Measurements from ENCODE around the gene KIF24.
"Not testable (repeated sequence)": the region's sequence is repeated elsewhere in the genome, so short reads cannot be mapped to it uniquely, and the experiment has no call there.

Gene KIF24

DNA sequence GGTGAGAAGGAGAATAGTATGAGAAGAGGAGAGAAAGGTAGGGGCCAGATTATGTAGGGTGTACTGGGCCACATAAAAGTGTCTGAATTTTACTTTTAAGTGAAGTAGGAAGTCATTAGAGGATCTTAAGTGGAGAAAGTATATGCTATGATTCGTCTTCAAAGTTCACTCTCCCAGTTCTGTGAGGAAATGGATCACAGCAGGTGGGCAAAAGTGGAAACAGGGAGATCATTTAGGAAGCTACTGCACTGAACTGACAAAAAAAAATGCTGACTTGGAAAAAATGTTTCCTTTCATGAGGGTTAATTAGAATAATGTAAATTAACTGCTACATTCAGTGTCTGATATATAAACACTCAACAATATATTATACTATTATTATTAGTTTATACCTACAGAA lies 2.4 kb downstream of the KIF24 start:
- no peak for DNase-seq

DNA sequence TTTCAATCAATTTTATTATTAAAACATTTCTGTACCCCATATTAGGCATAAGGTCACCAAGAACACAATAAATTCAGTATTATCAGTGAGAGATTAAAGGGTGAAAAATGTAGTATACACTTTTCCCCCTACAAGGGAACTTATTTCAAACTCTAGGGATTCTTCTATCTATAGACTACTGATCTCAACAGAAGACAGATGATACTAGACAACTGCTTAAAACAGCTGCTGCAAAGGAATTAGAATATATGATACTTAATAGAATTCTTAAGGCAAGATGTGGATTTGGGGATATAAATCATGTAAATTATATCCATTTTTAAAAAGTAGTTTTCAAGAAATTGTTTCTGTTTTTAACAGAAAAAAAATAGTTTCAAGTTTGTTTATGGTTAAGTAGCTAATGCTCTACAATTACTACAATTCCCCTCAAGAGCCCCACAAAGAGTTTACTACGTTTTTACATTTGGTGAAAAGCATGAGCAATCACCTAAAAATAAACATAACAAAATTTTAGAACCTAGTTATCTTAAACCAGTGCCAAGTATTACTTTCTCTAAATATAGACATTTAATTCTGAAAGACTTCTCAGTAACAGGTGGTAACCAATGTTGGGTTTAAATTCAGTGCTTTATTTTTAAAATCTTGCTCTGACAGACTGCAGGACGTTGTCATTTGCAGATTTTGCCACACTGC lies 6.0 kb downstream of the KIF24 start:
- DNase-seq: no peak

DNA sequence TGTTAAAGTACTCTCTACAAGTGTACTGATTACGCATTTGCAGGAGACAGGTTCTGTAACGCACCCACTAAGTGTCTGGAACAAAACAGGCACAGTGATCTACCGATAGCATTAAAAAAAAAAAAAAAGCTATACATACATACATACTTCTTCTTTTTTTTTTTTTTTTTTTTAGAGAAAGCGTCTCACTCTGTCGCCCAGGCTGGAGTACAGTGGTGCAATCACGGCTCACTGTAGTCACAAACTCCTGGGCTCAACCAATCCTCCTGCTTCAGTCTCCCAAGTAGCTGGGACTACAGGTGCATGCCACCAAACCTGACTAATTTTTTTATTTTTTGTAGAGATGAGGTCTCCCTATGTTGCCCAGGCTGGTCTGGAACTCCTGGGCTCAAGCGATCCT lies 7.6 kb downstream of the KIF24 start:
- DNase-seq: no peak

DNA sequence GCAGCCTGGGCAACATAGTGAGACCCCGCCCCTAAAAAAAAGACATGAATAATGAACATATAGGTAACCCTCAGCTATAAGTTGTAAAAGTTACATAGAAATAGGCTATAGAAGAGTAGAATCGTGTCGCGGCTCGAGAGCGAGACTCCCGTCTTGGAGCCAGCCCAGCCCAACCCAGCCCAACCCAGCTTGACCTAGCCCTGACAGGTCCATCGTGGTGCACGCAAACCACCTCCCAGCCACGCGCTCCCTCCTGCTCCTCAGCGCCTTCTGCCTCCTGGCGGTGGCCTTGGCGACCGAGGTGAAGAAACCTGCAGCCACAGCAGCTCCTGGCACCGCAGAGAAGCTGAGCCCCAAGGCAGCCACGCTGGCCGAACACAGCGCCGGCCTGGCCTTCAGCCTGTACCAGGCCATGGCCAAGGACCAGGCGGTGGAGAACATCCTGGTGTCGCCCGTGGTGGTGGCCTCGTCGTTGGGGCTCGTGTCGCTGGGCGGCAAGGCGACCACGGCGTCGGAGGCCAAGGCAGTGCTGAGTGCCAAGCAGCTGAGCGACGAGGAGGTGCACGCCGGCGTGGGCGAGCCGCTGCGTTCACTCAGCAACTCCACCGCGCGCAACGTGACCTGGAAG lies 10.8 kb downstream of the KIF24 start:
- DNase-seq: no peak

DNA sequence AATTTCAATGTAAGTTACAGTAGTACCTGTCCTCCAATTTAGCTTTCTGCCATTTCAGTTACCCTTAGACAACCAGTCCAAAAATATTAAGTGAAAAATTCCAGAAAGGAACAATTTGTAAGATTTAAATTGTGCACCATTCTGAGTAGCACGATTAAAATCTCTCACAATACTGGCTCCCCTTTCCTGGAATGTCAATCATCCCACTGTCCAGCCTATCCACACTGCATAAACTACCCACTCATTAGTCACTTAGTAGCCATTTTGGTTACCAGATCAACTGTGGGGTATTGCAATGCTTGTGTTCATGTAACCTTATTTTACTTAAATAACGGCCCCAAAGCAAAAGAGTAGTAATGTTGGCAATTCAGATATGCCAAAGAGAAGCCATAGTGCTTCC lies 11.6 kb downstream of the KIF24 start:
- DNase-seq: no peak

DNA sequence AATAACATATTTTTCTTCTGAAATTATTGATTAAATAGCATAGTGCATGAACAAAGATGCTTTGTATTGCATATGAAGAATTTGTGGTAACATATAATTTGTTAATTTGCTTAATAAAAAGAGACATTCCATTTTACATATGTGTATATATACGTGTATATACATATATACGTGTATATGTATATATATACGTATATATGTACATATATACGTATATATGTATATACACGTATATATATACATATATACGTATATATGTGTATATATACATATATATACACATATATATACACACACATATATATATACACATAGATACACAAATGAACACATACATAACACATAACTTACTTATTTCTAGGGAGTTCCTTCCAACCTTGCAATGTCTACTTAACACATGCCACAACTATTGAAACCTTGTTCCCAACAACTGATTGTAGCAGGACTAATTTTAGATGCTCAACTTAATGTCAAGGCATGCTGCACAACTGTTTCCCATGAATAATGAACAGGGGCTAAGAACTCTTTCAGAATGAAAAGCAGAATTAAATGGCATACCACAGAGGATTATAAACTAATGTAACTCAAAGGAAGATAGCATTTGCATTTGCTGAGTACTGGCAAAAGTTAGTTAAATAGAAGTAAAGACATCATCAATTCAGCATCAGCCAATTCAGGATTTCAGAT lies 17.4 kb downstream of the KIF24 start:
- no peak for DNase-seq

DNA sequence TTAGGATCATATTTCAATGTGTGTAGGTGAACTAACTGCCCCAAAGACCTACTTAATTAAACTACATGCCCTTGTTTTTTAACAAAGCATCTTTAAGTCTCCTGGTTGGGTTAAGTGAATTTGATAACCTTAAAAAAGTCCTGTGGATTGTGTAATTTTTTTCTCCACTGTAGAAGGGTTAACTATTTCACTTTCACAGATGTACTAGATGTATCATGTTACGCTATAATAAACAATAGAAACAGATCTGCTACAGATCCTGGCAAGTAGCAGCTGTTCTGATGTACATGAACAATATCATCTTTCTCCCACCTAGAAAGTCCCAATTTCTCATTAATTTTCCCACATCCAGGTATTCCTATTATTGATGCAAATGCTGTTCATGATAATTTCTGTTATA lies 18.9 kb downstream of the KIF24 start:
- no peak for DNase-seq

DNA sequence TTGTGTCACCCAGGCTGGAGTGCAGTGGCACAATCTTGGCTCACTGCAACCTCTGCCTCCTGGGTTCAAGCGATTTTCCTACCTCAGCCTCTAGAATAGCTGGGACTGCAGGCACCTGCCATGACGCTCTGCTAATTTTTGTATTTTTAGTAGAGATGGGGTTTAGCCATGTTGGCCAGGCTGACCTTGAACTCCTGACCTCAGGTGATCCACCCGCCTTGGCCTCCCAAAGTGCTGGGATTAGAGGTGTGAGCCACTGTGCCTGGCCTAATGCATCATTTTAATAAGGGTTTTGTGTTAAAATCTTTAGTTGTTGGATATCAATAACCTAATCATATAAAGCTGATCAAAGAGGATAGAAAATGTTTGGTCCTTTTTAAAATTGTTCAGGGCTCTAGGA lies 20.8 kb downstream of the KIF24 start:
- DNase-seq: not testable (repeated sequence)

DNA sequence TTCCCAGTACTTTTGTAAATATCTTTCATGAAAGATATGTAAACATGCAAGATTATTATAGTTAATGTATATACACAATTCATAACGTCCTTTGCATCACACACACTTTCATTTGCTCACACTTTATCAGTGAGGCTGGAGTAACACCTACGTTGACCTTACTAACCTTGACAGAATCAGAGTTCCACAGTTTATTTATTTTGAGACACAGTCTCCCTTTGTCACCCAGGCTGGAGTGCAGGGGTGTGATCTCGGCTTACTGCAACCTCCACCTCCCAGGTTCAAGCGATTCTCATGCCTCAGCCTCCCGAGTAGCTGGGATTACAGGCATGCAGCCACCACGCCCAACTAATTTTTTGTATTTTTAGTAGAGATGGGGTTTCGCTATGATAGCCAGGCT lies 28.0 kb downstream of the KIF24 start:
- DNase-seq: not testable (repeated sequence)

DNA sequence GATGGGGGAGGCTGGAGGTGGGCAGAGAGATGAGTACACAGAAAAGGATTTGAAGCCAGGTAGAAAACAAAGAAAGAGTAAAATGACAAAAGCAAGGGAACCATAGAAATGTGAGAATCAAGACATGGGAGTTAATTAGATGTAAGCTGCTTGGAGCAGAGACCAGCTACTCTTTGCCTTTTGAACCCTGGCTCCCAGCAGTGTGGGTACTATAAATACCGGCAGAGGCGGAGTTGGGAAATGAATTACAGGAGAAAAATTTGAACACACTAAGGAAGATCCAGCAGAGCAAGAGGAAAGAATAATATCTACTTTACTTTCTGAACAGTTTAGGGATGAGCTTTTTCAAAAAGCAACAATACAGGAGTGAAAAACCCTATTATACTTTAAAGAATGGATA lies 36.5 kb downstream of the KIF24 start:
- DNase-seq: no peak

DNA sequence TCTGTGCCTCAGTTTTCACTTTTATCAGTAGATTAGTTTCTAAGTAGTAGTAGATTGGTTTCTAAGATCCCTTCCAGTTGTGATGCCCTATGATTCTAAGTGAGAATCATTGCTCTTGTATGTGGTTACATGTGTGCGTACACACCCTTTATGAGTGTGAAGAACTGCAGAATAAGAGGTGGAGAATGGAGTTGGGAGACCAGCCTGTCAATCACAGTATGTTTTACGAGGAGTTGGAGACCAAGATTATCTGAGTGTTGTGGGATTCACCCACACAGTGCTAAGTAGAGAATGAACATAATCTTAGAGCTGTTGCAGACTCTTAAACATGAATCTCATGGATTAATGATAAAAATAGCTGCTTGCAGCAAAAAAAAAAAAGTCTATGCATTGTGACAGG lies 37.6 kb downstream of the KIF24 start:
- DNase-seq: no peak

DNA sequence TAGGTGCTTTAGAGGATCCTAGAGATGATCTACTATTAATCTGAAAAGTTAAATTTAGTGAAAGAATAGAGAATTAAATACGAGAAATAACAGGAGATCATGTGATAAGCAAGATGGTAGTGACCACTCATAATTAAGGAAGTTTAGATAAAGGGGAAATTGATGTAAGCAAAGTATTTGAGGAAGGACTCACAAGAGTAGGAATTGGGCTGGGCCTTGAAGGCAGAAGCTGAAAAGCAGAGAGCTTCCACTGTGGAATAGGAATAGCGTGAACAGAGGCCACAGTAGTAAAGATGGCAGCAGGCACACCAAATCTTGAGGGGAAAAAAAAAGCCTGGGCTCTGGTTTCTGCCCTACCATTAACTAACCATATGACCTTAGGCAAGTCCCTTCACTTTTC lies 38.0 kb downstream of the KIF24 start:
- DNase-seq: no peak

DNA sequence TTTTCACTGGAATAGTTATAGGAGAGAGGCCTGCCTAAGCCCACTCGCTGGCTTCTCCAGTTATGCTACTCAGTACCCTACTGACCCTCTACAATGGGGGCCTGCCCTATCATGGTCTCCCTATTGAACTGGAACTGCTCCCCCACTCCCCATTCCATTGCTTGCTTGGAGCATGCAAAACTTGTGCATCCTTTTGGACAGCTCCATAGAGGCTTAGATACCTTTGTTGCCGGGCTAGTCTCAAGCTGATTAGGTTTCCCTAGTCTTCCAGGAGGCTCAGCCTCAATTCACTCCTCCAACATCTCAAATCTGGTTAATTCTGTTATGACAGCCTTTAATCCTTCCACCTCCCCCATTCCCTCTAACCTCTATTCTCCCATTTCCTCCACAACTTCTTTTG lies 39.9 kb downstream of the KIF24 start:
- DNase-seq: no peak

DNA sequence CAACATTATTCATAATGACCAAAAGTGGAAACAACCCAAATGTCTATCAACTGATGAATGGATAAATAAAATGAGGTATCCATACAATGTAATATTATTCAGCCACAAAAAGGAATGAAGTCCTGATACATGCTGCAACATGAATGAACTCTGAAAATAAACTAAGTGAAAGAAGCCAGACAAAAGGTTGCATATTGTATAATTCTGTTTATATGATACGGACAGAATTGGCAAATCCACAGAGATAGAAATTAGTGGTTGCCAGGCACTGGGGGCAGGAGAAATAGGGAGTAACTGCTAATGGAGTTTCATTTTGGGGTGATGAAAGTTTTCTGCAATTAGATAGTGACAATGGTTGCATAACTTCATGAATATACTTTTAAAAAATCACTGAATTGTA lies 47.0 kb downstream of the KIF24 start:
- no peak for DNase-seq

DNA sequence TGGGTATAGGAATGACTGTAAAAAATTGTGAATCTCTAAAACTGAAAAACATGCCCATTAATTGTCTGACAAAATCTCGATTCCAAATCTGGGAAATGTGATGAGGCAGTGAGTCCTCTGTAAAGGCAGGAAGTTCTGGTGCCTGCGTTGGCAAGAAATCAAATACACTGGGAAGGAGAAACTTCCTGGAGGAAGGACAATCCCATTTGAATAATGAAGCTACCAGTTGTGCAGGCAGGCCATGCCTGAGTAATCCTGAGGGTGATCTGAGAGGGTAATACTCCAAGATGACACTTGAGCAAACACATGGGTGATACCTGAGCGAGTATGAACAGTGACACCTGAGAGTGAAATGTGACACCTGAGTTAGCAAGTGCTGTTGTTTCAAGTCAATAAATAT lies 49.7 kb downstream of the KIF24 start:
- no peak for DNase-seq
